NCI-H2227 treated with DMSO at 0.1 percent for 48 hours (cell line): ENCODE data around the gene GPATCH1.
"Not testable (repeated sequence)": the region's sequence is repeated elsewhere in the genome, so short reads cannot be mapped to it uniquely, and the experiment has no call there.

Source experiments
- DNase-seq: peaks from one replicate; lab custom pipeline; 2025; lab: John Stamatoyannopoulos, UW

GPATCH1 gene

GRCh38 chr19:33117501-33117900 is 36.5 kb downstream of the GPATCH1 start:
- DNase-seq: no peak

DNA sequence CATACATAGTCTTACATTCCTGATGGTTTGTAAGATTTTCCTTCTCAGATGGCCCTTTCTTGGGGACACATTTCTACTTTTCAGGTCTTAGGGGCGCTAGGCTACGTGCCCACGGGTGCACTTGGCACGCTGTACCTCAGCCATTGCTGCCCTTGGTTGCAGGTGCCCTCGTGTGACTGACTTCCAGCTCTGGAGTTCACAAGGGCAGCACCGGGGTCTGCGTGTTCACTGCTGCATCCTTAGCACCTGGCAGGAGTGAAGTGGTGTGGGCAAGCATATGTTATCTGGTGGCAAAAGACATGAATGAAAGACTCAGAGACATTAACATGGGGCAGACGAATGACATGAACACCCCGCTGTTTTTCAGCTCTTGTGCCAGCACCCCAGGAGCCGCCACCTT is 37.7 kb downstream of the GPATCH1 start:
- no peak for DNase-seq

- no peak for DNase-seq
These were observed 43.5 kb downstream of the GPATCH1 start for GRCh38 chr19:33124207-33125098.

DNA sequence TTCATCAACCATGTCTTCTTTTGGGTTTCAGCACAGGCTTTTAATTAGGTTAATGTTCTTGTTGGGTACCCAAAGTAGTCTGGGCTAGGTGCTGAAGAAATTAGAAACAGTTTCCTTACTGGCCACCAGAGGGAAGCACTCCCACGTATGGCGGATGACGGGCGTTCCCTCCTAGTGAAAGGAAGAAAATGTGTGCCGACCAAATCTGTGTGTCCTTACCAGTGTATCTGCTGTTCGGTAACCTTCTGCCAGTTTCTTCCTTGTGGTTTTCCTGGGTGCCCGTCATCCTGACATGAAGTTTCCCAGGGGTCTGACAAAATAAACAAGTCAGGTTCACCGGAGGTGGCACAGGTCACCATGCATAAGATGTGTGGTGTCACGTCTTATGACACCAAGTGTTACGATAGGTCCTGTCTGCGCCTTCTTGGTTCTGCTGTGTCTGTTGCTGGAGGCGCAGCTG is 45.0 kb downstream of the GPATCH1 start:
- DNase-seq: peak; percentile 99

DNA sequence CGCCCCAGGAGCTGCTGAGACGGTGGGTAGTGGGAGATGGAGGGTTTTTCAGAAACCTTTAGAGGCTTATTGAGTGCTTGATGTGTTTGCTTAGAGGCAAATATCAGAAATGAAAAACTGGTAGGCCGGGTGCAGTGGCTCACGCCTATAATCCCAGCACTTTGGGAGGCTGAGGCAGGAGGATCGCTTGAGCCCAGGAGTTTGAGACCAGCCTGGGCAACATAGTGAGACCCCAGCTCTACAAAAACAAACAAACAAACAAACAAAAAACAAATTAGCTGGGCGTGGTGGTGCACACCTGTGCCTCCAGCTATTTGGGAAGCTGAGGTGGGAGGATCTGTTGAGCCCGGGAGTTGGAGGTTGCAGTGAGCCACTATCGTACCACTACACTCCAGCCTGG is 45.7 kb downstream of the GPATCH1 start:
- DNase-seq: not testable (repeated sequence)

- no peak for DNase-seq
These were observed 48.9 kb downstream of the GPATCH1 start for GRCh38 chr19:33129901-33130300.

- DNase-seq: no peak
These were observed 49.5 kb downstream of the GPATCH1 start for GRCh38 chr19:33130433-33130832.

DNA sequence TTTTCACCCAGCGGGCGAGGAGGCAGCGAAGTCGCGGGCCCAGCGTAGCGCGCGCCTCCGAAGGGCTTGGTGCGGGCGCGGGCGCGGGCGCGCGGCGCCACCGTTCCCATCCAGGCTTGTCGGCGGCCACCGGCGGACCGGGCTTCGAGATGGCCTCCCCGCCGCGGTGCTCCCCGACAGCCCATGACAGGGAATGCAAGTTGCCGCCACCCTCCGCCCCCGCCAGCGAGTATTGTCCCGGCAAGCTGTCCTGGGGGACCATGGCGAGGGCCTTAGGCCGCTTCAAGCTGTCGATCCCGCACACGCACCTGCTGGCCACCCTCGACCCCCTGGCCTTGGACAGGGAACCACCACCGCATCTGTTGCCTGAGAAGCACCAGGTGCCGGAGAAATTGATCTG is 51.0 kb downstream of the GPATCH1 start, which contains the start of gene WDR88:
Gene WDR88, plus strand, starts transcription at position 94 of the 400 bp plus-strand sequence. Its CDS starts 56 bp downstream, at position 150.
- DNase-seq: no peak

GRCh38 chr19:33132425-33132824 is 51.4 kb downstream of the GPATCH1 start:
- no peak for DNase-seq

- DNase-seq: no peak
These were observed 52.6 kb downstream of the GPATCH1 start for GRCh38 chr19:33133438-33134031.

- no peak for DNase-seq
These were observed 53.6 kb downstream of the GPATCH1 start for GRCh38 chr19:33134571-33135041.

DNA sequence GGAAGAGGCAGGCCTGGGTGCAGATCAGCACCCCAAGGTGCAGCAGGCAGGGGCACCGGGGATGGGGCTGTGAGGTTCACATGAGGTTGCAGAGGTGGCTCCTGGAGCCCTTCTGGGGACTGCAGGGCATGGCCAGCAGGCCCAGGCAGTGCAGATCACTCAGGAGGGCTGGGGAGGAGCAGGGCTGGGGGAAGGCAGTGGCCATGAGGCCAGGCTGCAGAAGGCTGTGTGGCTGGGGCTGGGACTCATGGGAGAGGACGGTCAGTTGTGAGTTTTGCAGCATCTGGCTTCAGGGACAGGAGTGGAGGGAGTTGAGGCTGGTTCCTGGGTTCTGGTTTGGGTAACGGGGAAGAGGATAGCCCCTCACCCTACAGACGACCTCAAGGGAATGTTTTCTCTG is 58.2 kb downstream of the GPATCH1 start:
- no peak for DNase-seq

DNA sequence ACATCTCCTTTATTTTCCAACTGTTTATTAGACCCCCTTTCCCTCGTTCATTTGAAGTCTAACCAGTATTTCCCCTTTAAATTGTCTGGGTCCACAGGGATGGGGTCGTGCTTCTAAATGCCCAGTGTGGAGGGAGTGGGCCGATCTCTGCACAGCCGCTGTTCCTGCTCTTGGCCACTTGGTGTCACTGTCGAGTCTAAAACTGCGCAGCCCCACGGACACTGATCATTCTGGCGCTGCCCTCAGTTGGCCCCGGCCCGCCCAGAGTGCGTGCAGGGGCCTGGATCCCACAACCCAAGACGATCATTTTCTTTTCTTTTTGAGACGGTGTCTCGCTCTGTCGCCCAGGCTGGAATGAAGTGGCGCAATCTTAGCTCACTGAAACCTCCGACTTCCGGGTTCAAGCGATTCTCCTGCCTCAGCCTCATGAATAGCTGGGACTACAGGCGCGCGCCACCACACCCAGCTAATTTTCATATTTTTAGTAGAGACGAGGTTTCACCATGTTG is 63.0 kb downstream of the GPATCH1 start:
- peak; percentile 98 for DNase-seq

DNA sequence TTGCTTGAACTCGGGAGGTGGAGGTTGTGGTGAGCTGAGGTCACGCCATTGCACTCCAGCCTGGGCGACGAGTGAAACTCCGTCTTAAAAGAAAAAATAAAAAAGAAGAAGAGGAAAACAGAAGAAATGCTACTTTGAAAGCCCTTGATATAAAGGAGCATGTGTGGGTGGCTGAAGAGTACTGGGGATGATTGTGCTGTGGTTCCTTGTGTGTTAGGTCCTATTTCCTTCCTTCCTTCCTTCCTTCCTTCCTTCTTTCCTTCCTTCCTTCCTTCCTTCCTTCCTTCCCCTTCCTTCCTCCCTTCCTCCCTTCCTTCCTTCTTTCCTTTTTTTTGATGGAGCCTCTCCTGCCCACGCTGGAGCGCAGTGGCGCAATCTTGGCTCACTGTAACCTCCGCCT is 65.2 kb downstream of the GPATCH1 start:
- no peak for DNase-seq

DNA sequence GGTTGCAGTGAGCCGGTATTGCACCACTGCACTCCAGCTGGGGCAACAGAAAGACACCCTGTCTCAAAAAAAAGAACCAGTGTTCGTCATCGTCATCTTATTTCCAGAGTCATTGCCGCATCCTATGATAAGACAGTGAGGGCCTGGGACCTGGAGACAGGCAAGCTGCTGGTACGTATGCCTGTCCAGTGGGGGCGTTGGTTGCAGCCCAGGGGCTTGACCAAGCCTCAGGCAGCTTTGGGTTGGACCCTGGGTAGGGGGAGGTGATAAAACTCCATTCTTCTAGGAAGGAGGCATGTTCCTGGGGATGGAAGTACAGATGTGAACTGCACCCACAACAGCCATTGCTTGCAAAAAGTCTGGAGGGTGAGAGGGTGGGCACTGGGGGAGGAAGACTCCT is 66.6 kb downstream of the GPATCH1 start:
- no peak for DNase-seq

- no peak for DNase-seq
These were observed 70.0 kb downstream of the GPATCH1 start for GRCh38 chr19:33150852-33151518.

DNA sequence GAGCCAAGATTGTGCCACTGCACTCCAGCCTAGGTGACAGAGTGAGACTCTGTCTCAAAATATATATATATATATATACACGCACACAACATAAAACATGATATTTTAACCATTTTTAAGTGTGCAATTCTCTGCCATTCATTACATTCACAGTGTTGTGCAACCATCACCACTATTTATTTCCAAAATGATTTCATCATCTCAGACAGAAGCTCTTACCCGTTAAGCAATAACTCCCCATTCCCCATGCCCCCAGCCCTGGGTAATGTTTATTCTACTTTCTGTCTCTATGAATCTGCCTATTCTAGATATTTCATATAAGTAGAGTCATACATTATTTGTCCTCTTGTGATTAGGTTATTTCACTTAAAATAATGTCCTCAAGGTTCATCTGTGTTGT is 71.2 kb downstream of the GPATCH1 start:
- no peak for DNase-seq

- not testable (repeated sequence) for DNase-seq
These were observed 71.6 kb downstream of the GPATCH1 start for GRCh38 chr19:33152625-33153024.

GRCh38 chr19:33154313-33154712 is 73.3 kb downstream of the GPATCH1 start:
- DNase-seq: not testable (repeated sequence)

GRCh38 chr19:33156334-33156733 is 75.4 kb downstream of the GPATCH1 start:
- DNase-seq: no peak

DNA sequence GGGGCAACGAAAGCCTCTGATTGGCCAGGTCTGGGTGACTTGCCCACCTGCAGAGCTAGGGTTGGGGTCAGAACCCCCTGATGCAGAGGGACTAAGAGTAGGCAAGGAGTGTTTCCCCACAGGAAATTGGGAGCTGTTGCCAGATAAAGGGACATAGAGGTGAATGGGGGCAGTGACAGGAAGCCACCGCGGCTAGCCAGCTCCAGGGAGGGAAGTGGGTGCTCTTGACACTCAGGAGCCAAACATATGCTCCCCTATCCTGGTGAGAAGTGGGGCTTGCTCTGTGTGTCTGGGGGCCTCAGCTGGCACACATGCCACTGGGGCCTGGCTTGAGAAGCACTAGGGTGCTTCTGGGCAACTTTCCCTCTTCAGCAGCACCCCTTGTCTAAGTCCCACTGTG is 76.9 kb downstream of the GPATCH1 start:
- no peak for DNase-seq

GRCh38 chr19:33158365-33158764 is 77.4 kb downstream of the GPATCH1 start:
- DNase-seq: no peak
